ENCODE measurements around the gene TP53TG5. TPM values are rescaled to one million over a fixed set of nuclear protein-coding genes. Genes with fewer than 3 reads are reported as not detected.
A peak's percentile ranks its signal among the peaks of the same experiment; 100 is the strongest.

TP53TG5 gene
- total RNA-seq, 1 experiment from 2014 or later: not detected

DNA sequence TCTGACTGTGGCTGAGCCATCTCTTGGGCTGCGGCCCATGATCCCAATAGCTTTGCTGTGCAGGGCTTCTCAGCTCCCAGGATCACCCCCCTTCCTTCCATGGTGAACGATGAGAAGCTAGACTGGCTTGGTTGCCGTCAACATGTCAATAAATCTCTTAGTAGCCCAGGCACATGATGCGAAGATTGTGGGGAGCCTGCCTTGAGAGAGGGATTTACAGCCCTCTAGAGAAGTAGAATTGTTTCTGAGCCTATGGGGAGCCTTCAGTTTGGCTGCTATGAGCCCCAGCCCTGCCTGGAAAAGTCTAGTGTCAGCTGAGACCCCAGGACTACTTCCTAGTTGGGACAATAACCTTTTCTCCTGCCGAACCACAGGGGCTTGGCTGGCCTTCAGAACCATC lies 34.5 kb upstream of the TP53TG5 start:
- intact Hi-C loops (cut with micrococcal nuclease): loop anchor here (10.0 kb wide), 1 partner anchor 522 kb away; the partner anchor contains the start of gene PCIF1
- ATAC-seq: no peak
- POLR2A ChIA-PET (ENCODE audit: unreplicated experiment): no interaction called here
- no peak for DNase-seq
- H3K4me1 ChIP-seq (ENCODE audit: insufficient read depth, low read length): peaks cover 32% of the 10 kb centered on the region
- TF ChIP-seq EZH2 (IDR thresholded peaks at IDR 0.05; ENCODE audit: low read length, unreplicated experiment) (no peak), EZH2phosphoT487 (IDR thresholded peaks at IDR 0.05; ENCODE audit: borderline replicate concordance, low read length) (no peak)
- TF ChIP-seq, protein P1, sequence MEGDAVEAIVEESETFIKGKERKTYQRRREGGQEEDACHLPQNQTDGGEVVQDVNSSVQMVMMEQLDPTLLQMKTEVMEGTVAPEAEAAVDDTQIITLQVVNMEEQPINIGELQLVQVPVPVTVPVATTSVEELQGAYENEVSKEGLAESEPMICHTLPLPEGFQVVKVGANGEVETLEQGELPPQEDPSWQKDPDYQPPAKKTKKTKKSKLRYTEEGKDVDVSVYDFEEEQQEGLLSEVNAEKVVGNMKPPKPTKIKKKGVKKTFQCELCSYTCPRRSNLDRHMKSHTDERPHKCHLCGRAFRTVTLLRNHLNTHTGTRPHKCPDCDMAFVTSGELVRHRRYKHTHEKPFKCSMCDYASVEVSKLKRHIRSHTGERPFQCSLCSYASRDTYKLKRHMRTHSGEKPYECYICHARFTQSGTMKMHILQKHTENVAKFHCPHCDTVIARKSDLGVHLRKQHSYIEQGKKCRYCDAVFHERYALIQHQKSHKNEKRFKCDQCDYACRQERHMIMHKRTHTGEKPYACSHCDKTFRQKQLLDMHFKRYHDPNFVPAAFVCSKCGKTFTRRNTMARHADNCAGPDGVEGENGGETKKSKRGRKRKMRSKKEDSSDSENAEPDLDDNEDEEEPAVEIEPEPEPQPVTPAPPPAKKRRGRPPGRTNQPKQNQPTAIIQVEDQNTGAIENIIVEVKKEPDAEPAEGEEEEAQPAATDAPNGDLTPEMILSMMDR (conservative IDR thresholded peaks at IDR 0.05; ENCODE audit: low read depth, low read length): no peak
- no peak overlapping the region for H3K9ac ChIP-seq (ENCODE audit: low read length)
- no peaks in the 10 kb centered on the region for H3F3A ChIP-seq (ENCODE audit: low read length, unreplicated experiment)
- no peaks in the 10 kb centered on the region for H3K27me3 ChIP-seq (ENCODE audit: low read length)
- no peaks in the 10 kb centered on the region for H3K9me3 ChIP-seq (ENCODE audit: low read length)
- no peak overlapping the region for H3K4me2 ChIP-seq (ENCODE audit: low read length)
- no peaks in the 10 kb centered on the region for H4K20me1 ChIP-seq (ENCODE audit: low read length)
- no peaks in the 10 kb centered on the region for H3K36me3 ChIP-seq (ENCODE audit: low read depth, low read length)
- peaks cover 17% of the 10 kb centered on the region for H3K79me2 ChIP-seq (ENCODE audit: low read length)
- no TSS peak for BruUV-seq (replicated peaks)
- CTCF ChIA-PET: no interaction called here
- no peak overlapping the region for H3K4me3 ChIP-seq (ENCODE audit: low read length)
- no peak overlapping the region for H3K27ac ChIP-seq (ENCODE audit: low read length)
- H3K9me2 ChIP-seq (replicated peaks; ENCODE audit: low read length): no peaks in the 10 kb centered on the region
- H2AFZ ChIP-seq (ENCODE audit: low read length): no peak overlapping the region

DNA sequence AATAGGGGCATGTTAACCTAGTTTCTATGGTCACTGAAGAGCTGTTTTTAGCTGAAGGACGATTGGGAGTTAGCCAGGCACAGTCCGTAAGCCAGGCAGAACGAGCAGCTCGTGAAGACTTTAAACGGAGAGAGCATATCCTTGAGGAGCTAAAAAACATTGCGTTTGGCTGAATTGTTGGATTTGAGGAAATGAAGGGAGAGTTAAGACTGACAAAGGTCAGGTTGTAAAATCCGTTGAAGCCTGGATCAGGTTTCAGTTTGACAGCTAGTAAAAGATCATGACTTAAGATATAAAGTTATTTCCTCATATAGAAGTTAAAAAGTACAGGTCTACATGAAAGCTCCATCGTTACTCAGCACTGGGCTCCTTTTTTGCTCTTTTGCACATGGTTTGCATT lies 32.8 kb upstream of the TP53TG5 start:
- Histone ChIP-seq H3K4me1 (ENCODE audit: insufficient read depth, low read length) (peaks cover 25% of the 10 kb centered on the region), H3F3A (ENCODE audit: low read length, unreplicated experiment) (no peaks in the 10 kb centered on the region), H3K4me2 (ENCODE audit: low read length) (peak overlapping the region; percentile 56), H3K9me2 (replicated peaks; ENCODE audit: low read length) (no peaks in the 10 kb centered on the region), H3K27ac (ENCODE audit: low read length) (0 out of 2 replicates have a peak overlapping the region, but pooled peaks have one; percentile 16), H3K4me3 (ENCODE audit: low read length) (no peak overlapping the region), H3K27me3 (ENCODE audit: low read length) (no peaks in the 10 kb centered on the region), H3K79me2 (ENCODE audit: low read length) (no peaks in the 10 kb centered on the region; the same call in 1 of the 2 replicates), H3K36me3 (ENCODE audit: low read depth, low read length) (no peaks in the 10 kb centered on the region), H2AFZ (ENCODE audit: low read length) (no peak overlapping the region), H3K9ac (ENCODE audit: low read length) (no peak overlapping the region), H3K9me3 (ENCODE audit: low read length) (no peaks in the 10 kb centered on the region), H4K20me1 (ENCODE audit: low read length) (no peaks in the 10 kb centered on the region)
- ChIA-PET POLR2A (ENCODE audit: unreplicated experiment) (interaction anchor here (0.6 kb wide), 1 partner anchor 1820 kb away, joined by 3 read pairs; the partner anchor contains the start of gene IFT52), CTCF (interaction anchor here (0.8 to 1.6 kb wide), 6 partner anchors 9 to 118 kb away, joined by 3 to 9 read pairs (median 5); partner anchors contain the start of gene SYS1)
- ATAC-seq: peak; percentile 53
- no TSS peak for BruUV-seq (replicated peaks)
- DNase-seq: peak; percentile 72
- TF ChIP-seq, protein P1 (conservative IDR thresholded peaks at IDR 0.05; ENCODE audit: low read depth, low read length): no peak
- TF ChIP-seq EZH2phosphoT487 (IDR thresholded peaks at IDR 0.05; ENCODE audit: borderline replicate concordance, low read length): no peak
- intact Hi-C loops (cut with micrococcal nuclease): loop anchor here (10.0 kb wide), 1 partner anchor 524 kb away; the partner anchor contains the start of gene PCIF1

DNA sequence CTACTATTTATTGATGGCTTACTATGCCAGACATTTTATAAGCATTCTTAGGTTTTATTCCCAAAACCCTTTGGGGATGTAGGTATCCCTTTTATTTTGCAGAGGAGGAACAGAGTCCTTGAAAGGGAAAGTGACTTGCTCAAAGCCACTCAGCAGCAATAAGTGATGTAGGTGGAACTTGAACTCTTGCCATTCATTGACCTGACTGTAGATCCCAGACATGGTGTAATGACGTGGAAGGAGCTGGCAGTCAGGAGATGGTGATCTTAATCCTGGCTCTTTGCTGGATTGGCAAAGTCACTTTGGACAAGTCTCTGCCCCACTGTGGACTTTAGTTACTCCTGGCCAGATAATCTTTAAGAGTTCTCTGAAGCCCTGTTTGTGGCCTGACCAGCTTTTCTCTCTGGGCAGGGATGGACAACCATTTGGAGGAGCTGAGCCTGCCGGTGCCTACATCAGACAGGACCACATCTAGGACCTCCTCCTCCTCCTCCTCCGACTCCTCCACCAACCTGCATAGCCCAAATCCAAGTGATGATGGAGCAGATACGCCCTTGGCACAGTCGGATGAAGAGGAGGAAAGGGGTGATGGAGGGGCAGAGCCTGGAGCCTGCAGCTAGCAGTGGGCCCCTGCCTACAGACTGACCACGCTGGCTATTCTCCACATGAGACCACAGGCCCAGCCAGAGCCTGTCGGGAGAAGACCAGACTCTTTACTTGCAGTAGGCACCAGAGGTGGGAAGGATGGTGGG lies 31.6 kb upstream of the TP53TG5 start:
- ATAC-seq: no peak
- no peaks in the 10 kb centered on the region for H3K27me3 ChIP-seq (ENCODE audit: low read length)
- no peak overlapping the region for H3K9ac ChIP-seq (ENCODE audit: low read length)
- no peak for DNase-seq
- TF ChIP-seq EZH2 (IDR thresholded peaks at IDR 0.05; ENCODE audit: low read length, unreplicated experiment): no peak
- TF ChIP-seq, protein P1 (conservative IDR thresholded peaks at IDR 0.05; ENCODE audit: low read depth, low read length): no peak
- TF ChIP-seq EZH2phosphoT487 (IDR thresholded peaks at IDR 0.05; ENCODE audit: borderline replicate concordance, low read length): no peak
- no peaks in the 10 kb centered on the region for H4K20me1 ChIP-seq (ENCODE audit: low read length)
- peaks cover 18% of the 10 kb centered on the region for H3K4me1 ChIP-seq (ENCODE audit: insufficient read depth, low read length)
- H3K79me2 ChIP-seq (ENCODE audit: low read length): no peaks in the 10 kb centered on the region
- POLR2A ChIA-PET (ENCODE audit: unreplicated experiment): no interaction called here
- no peak overlapping the region for H3K4me2 ChIP-seq (ENCODE audit: low read length)
- H3K27ac ChIP-seq (ENCODE audit: low read length): no peak overlapping the region
- H3K4me3 ChIP-seq (ENCODE audit: low read length): no peak overlapping the region
- no peaks in the 10 kb centered on the region for H3F3A ChIP-seq (ENCODE audit: low read length, unreplicated experiment)
- intact Hi-C loops (cut with micrococcal nuclease): loop anchor here (10.0 kb wide), 1 partner anchor 525 kb away; the partner anchor contains the start of gene PCIF1
- CTCF ChIA-PET: interaction anchor here (1.1 to 1.6 kb wide), 3 partner anchors 27 to 47 kb away, joined by 3 to 9 read pairs (median 4); partner anchors contain the start of gene SYS1
- BruUV-seq (replicated peaks): no TSS peak
- H3K9me2 ChIP-seq (replicated peaks; ENCODE audit: low read length): no peaks in the 10 kb centered on the region
- no peaks in the 10 kb centered on the region for H3K9me3 ChIP-seq (ENCODE audit: low read length)
- no peak overlapping the region for H2AFZ ChIP-seq (ENCODE audit: low read length)
- H3K36me3 ChIP-seq (ENCODE audit: low read depth, low read length): no peaks in the 10 kb centered on the region
